ENCODE results near the gene SETD1A.

Gene SETD1A

GRCh38 chr16:30983898-30984610 is 26.5 kb downstream of the SETD1A start:
- peaks cover 3% of the 10 kb centered on the region; the same call in 1 of the 2 replicates for H3K4me1 ChIP-seq
- peaks cover 34% of the 10 kb centered on the region for H3K36me3 ChIP-seq (replicated peaks)
- no peak for DNase-seq (ENCODE audit: low spot score in 2 of 2)
- in situ Hi-C loops (cut with MboI; ENCODE audit: low sequenced_read_pairs): no loop called here
- H3K4me3 ChIP-seq: no peak overlapping the region
- no peaks in the 10 kb centered on the region for H3K9me3 ChIP-seq
- no peaks in the 10 kb centered on the region for H3K27me3 ChIP-seq (ENCODE audit: low read depth)

- Histone ChIP-seq H3K36me3 (replicated peaks) (peaks cover 30% of the 10 kb centered on the region), H3K27me3 (ENCODE audit: low read depth) (no peaks in the 10 kb centered on the region), H3K9me3 (no peaks in the 10 kb centered on the region), H3K4me3 (no peak within 1 kb of the TSS), H3K4me1 (peaks cover 3% of the 10 kb centered on the region; the same call in 1 of the 2 replicates)
- DNase-seq (ENCODE audit: low spot score in 2 of 2): peak; percentile 73 to 95
- in situ Hi-C loops (cut with MboI; ENCODE audit: low sequenced_read_pairs): no loop called here
Observed at GRCh38 chr16:30984669-30985400, 27.3 kb downstream of the SETD1A start, which contains the start of gene HSD3B7. Gene HSD3B7 (plus strand): TSS chr16:30985207. CDS start chr16:30985659, 452 bp downstream.

- in situ Hi-C loops (cut with MboI; ENCODE audit: low sequenced_read_pairs): no loop called here
- Histone ChIP-seq H3K9me3 (no peaks in the 10 kb centered on the region), H3K4me1 (peaks cover 3% of the 10 kb centered on the region; the same call in 1 of the 2 replicates), H3K27me3 (ENCODE audit: low read depth) (no peaks in the 10 kb centered on the region), H3K36me3 (replicated peaks) (peaks cover 24% of the 10 kb centered on the region), H3K4me3 (no peak overlapping the region)
- no peak for DNase-seq (ENCODE audit: low spot score in 2 of 2)
Observed at GRCh38 chr16:30985401-30986128, 28.0 kb downstream of the SETD1A start.

GRCh38 chr16:30986129-30986991 is 28.8 kb downstream of the SETD1A start:
- in situ Hi-C loops (cut with MboI; ENCODE audit: low sequenced_read_pairs): no loop called here
- H3K4me3 ChIP-seq: no peak overlapping the region

GRCh38 chr16:30987581-30988190 is 30.1 kb downstream of the SETD1A start:
- Histone ChIP-seq H3K36me3 (replicated peaks) (peaks cover 17% of the 10 kb centered on the region), H3K27me3 (ENCODE audit: low read depth) (no peaks in the 10 kb centered on the region), H3K4me1 (peaks cover 3% of the 10 kb centered on the region; the same call in 1 of the 2 replicates), H3K9me3 (no peaks in the 10 kb centered on the region), H3K4me3 (no peak overlapping the region)
- no peak for DNase-seq (ENCODE audit: low spot score in 2 of 2)
- in situ Hi-C loops (cut with MboI; ENCODE audit: low sequenced_read_pairs): no loop called here

More at GRCh38 chr16:30986129-30986991, 28.8 kb downstream of the SETD1A start:
- Histone ChIP-seq H3K36me3 (replicated peaks) (peaks cover 19% of the 10 kb centered on the region), H3K27me3 (ENCODE audit: low read depth) (no peaks in the 10 kb centered on the region), H3K4me1 (peaks cover 3% of the 10 kb centered on the region; the same call in 1 of the 2 replicates), H3K9me3 (no peaks in the 10 kb centered on the region)
- no peak for DNase-seq (ENCODE audit: low spot score in 2 of 2)

GRCh38 chr16:30989469-30990047 is 32.0 kb downstream of the SETD1A start:
- in situ Hi-C loops (cut with MboI; ENCODE audit: low sequenced_read_pairs): loop anchor here (10.0 kb wide), 2 partner anchors 455 to 875 kb away; partner anchors contain the start of gene ZNF843
- DNase-seq (ENCODE audit: low spot score in 2 of 2): no peak
- Histone ChIP-seq H3K27me3 (ENCODE audit: low read depth) (no peaks in the 10 kb centered on the region), H3K4me1 (peaks cover 3% of the 10 kb centered on the region; the same call in 1 of the 2 replicates), H3K4me3 (no peak overlapping the region), H3K36me3 (replicated peaks) (peaks cover 6% of the 10 kb centered on the region; the same call in 1 of the 2 replicates), H3K9me3 (no peaks in the 10 kb centered on the region)

GRCh38 chr16:30990105-30990504 is 32.6 kb downstream of the SETD1A start:
- in situ Hi-C loops (cut with MboI; ENCODE audit: low sequenced_read_pairs): loop anchor here (10.0 kb wide), 2 partner anchors 455 to 875 kb away; partner anchors contain the start of gene ZNF843
- peaks cover 4% of the 10 kb centered on the region; the same call in 1 of the 2 replicates for H3K36me3 ChIP-seq (replicated peaks)
- no peak for DNase-seq (ENCODE audit: low spot score in 2 of 2)
- H3K9me3 ChIP-seq: no peaks in the 10 kb centered on the region
- H3K4me3 ChIP-seq: no peak overlapping the region
- H3K4me1 ChIP-seq: peaks cover 1% of the 10 kb centered on the region; the same call in 1 of the 2 replicates
- no peaks in the 10 kb centered on the region for H3K27me3 ChIP-seq (ENCODE audit: low read depth)

- no peaks in the 10 kb centered on the region for H3K4me1 ChIP-seq
- H3K9me3 ChIP-seq: no peaks in the 10 kb centered on the region
- in situ Hi-C loops (cut with MboI; ENCODE audit: low sequenced_read_pairs): loop anchor here (10.0 kb wide), 2 partner anchors 454 to 874 kb away; partner anchors contain the start of gene ZNF843
- 0 out of 2 replicates have a peak, but pooled peaks cover under 1% of the 10 kb centered on the region for H3K36me3 ChIP-seq (replicated peaks)
- no peak overlapping the region for H3K4me3 ChIP-seq
- no peaks in the 10 kb centered on the region for H3K27me3 ChIP-seq (ENCODE audit: low read depth)
- no peak for DNase-seq (ENCODE audit: low spot score in 2 of 2)
Observed at GRCh38 chr16:30991052-30991451, 33.5 kb downstream of the SETD1A start.

GRCh38 chr16:30992276-30992780 is 34.8 kb downstream of the SETD1A start:
- no peak for DNase-seq (ENCODE audit: low spot score in 2 of 2)
- in situ Hi-C loops (cut with MboI; ENCODE audit: low sequenced_read_pairs): loop anchor here (10.0 kb wide), 2 partner anchors 452 to 872 kb away; partner anchors contain the start of gene ZNF843

GRCh38 chr16:30992931-30993816 is 35.6 kb downstream of the SETD1A start:
- H3K4me3 ChIP-seq: no peak overlapping the region
- no peaks in the 10 kb centered on the region for H3K36me3 ChIP-seq (replicated peaks)
- no peaks in the 10 kb centered on the region for H3K9me3 ChIP-seq
- no peaks in the 10 kb centered on the region for H3K4me1 ChIP-seq
- no peaks in the 10 kb centered on the region for H3K27me3 ChIP-seq (ENCODE audit: low read depth)
- in situ Hi-C loops (cut with MboI; ENCODE audit: low sequenced_read_pairs): loop anchor here (10.0 kb wide), 2 partner anchors 452 to 872 kb away; partner anchors contain the start of gene ZNF843
- DNase-seq (ENCODE audit: low spot score in 2 of 2): no peak

More at GRCh38 chr16:30992276-30992780, 34.8 kb downstream of the SETD1A start:
- Histone ChIP-seq H3K4me1 (no peaks in the 10 kb centered on the region), H3K9me3 (no peaks in the 10 kb centered on the region), H3K27me3 (ENCODE audit: low read depth) (no peaks in the 10 kb centered on the region), H3K36me3 (replicated peaks) (no peaks in the 10 kb centered on the region), H3K4me3 (no peak overlapping the region)

- in situ Hi-C loops (cut with MboI; ENCODE audit: low sequenced_read_pairs): loop anchor here (10.0 kb wide), 2 partner anchors 449 to 869 kb away; partner anchors contain the start of gene ZNF843
- H3K4me1 ChIP-seq: no peaks in the 10 kb centered on the region
- no peak overlapping the region for H3K4me3 ChIP-seq
Observed at GRCh38 chr16:30995927-30996323, 38.4 kb downstream of the SETD1A start.

More at GRCh38 chr16:30995927-30996323, 38.4 kb downstream of the SETD1A start:
- no peaks in the 10 kb centered on the region for H3K27me3 ChIP-seq (ENCODE audit: low read depth)
- no peaks in the 10 kb centered on the region for H3K9me3 ChIP-seq
- DNase-seq (ENCODE audit: low spot score in 2 of 2): no peak
- H3K36me3 ChIP-seq (replicated peaks): no peaks in the 10 kb centered on the region
